ENCODE data around the gene DHX15.

DHX15 gene

DNA sequence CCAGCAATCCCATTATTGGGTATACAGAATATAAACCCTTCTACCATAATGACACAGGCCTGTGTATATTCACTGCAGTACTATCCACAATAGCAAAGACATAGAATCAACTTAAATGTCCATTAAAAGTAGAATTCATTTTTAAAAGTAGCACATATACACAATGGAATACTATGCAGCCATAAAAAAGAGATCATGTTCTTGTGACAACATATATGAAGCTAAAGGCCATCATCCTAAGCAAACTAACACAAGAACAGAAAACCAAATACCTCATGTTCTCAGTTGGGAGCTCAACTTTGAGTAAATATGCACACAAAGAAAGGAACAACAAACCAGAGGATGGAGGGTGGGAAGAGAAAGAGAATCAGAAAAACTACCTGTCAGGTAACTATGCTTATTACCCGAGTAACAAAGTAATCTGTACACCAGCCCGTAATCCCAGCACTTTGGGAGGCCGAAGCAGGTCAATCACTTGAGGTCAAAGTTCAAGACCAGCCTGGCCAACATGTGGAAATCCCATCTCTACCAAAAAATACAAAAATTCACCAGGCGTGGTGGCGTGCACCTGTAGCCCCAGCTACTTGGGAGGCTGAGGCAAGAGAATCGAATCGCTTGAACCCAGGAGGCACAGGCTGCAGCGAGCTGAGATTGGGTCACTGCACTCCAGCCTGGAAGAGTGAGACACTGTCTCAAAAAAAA lies 22.8 kb downstream of the DHX15 start:
- no peak for TF ChIP-seq NFRKB (IDR thresholded peaks at IDR 0.05)
- TF ChIP-seq LEF1 (IDR thresholded peaks at IDR 0.05; ENCODE audit: borderline replicate concordance), result no peak
- TF ChIP-seq FOXM1 (IDR thresholded peaks at IDR 0.05; ENCODE audit: borderline replicate concordance), result no peak
- TF ChIP-seq SP1 (IDR thresholded peaks at IDR 0.05), result no peak
- no peak for TF ChIP-seq FOXK2 (IDR thresholded peaks at IDR 0.05)
- no peak for TF ChIP-seq CTBP1 (IDR thresholded peaks at IDR 0.05; ENCODE audit: borderline replicate concordance)
- no peak for TF ChIP-seq FOXA1 (IDR thresholded peaks at IDR 0.05)
- TF ChIP-seq, protein P1, sequence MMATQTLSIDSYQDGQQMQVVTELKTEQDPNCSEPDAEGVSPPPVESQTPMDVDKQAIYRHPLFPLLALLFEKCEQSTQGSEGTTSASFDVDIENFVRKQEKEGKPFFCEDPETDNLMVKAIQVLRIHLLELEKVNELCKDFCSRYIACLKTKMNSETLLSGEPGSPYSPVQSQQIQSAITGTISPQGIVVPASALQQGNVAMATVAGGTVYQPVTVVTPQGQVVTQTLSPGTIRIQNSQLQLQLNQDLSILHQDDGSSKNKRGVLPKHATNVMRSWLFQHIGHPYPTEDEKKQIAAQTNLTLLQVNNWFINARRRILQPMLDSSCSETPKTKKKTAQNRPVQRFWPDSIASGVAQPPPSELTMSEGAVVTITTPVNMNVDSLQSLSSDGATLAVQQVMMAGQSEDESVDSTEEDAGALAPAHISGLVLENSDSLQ (IDR thresholded peaks at IDR 0.05), result no peak
- DNase-seq (ENCODE audit: extremely low spot score), result no peak
- ChIA-PET CTCF (no interaction called here), POLR2A (no interaction called here)

DNA sequence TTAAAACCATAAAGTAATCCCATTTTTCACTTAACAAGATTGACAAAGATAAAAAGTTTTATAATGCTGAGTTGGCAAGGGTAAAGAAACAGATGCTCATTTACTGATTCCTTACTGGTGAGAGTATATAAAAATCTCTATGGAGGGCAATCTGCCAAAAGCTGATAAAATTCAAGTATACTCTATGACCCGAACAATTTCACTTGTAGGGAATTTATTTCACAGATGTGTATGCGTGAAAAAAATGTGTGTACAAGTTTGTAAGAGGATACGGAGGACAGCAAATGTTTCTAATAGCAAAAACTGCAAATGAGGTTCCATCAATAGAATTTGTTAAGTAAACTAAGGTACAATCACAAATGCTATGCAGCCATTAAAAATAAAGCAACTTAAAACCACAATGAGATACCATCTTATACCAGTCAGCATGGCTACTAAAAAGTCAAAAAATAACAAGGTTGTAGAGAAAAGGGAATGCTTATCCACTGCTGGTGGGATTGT lies 23.4 kb downstream of the DHX15 start:
- DNase-seq (ENCODE audit: extremely low spot score), result no peak
- ChIA-PET POLR2A (no interaction called here), CTCF (no interaction called here)
- TF ChIP-seq FOXM1 (IDR thresholded peaks at IDR 0.05; ENCODE audit: borderline replicate concordance), result no peak
- no peak for TF ChIP-seq FOXK2 (IDR thresholded peaks at IDR 0.05)
- no peak for TF ChIP-seq SP1 (IDR thresholded peaks at IDR 0.05)
- TF ChIP-seq CTBP1 (IDR thresholded peaks at IDR 0.05; ENCODE audit: borderline replicate concordance), result no peak
- no peak for TF ChIP-seq BHLHE40 (IDR thresholded peaks at IDR 0.05; ENCODE audit: borderline replicate concordance)

DNA sequence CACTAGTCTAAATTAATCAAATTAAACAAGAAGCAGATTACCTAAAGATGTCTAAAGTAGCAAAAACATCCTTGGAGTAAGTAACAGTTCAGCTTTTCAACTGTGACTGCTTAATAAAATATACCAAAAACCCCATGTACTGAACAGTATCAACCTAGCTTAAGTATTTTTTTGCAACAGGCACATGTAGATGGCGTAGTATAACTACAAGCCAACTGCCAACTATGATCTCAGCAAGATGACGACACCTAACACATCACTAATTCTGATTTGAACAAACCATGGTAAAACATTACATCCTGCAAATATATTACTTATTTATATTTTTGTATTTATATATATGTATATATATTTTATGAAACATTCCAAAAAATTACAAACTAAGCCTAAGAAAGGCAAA lies 24.5 kb downstream of the DHX15 start:
- DNase-seq (ENCODE audit: extremely low spot score), result no peak
- ChIA-PET POLR2A (interaction anchor here (0.9 kb wide), 1 partner anchor 25 kb away, joined by 3 read pairs; the partner anchor contains the start of gene DHX15), CTCF (no interaction called here)
- TF ChIP-seq L3MBTL2 (conservative IDR thresholded peaks at IDR 0.05) (no peak), BHLHE40 (IDR thresholded peaks at IDR 0.05; ENCODE audit: borderline replicate concordance) (no peak), SP1 (IDR thresholded peaks at IDR 0.05) (no peak), SUZ12 (IDR thresholded peaks at IDR 0.05) (no peak)
- TF ChIP-seq, protein P1 (IDR thresholded peaks at IDR 0.05), result no peak

DNA sequence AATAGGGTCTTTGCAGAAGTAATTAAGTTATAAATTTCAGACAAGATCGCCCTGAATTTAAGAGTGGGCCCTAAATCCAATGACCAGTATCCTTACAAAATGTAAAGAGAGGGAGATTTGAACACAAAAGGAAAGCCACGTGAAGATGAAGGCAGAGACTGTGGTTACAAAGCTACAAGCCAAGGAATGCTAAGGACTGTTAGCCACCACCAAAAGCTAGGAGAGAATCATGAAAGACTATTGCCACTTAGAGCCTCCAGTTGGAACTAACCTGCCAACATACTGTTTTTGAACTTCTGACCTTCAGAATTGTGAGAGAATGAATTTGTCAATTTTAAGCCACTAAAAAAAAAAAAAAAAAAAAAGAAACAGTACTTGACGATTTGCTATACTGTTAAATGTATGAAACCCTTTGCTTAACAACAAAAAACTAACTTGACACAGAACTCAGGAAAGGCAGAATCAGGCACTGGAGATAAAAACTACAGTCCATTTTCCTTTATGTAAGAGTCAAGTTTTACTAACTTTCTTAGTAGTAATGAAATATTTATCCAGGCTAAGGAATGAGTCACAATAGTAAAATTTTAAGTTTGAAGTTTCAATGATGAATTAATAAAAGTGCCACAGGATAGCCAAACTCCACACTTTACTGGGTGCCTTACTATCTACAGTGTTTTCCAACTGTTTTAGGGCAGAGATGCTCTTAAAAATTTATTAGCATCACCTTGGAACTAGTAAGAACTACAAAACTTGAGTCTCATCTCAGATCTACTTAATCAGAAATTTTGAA lies 25.1 kb downstream of the DHX15 start:
- TF ChIP-seq ELF4 (IDR thresholded peaks at IDR 0.05) (no peak), SUZ12 (IDR thresholded peaks at IDR 0.05) (no peak), FOXK2 (IDR thresholded peaks at IDR 0.05) (no peak), L3MBTL2 (conservative IDR thresholded peaks at IDR 0.05) (no peak), SP1 (IDR thresholded peaks at IDR 0.05) (no peak), NFRKB (IDR thresholded peaks at IDR 0.05) (no peak)
- ChIA-PET CTCF (no interaction called here), POLR2A (interaction anchor here (0.9 kb wide), 1 partner anchor 25 kb away, joined by 3 read pairs; the partner anchor contains the start of gene DHX15)
- DNase-seq (ENCODE audit: extremely low spot score), result no peak

DNA sequence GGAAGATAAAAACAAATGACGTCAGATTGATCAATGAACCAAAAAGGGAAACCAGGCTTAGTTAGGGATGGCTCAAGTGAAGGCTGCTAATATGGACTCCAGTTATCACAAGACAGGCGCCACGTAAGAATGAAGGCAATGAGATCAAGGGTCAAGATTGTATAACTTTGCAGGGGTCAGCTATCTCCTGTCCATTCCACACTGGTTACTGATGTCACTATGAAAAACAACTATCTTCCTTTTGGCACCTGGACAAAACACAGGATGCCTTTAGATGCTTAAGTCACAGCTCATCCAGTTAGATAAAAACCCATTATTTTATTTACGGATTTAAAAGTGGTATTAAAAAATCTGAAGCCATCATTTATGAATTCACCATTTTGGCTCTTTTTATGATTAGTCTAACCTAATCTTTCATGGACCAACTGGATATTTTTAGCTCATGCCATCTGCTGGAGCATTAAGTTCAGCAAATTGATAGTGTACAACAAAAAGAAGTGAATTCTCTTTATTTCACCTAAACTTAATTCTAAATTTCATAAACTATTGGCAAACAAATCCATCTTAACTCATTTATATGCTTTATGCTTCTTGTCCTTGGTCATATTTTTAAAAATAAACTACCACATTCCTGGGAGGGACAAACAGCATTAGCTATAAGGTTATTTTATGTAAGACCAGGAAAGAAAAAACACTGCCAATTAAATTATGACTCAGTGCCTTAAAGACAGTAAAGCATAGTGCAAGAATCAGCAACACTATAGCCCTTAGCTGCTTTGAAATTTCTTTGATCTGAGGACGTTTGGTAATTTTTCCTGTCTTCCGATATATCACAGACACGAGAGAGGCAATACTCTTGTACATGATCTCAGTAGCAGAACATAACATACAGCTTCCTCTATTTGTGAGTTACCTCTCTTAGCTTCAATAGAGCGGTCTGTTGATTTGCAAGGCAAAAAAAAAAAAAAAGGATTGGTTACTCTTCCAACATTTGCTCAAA lies 27.0 kb downstream of the DHX15 start:
- no peak for TF ChIP-seq LEF1 (IDR thresholded peaks at IDR 0.05; ENCODE audit: borderline replicate concordance)
- TF ChIP-seq TARDBP (IDR thresholded peaks at IDR 0.05), result no peak
- no peak for TF ChIP-seq ELF4 (IDR thresholded peaks at IDR 0.05)
- no peak for TF ChIP-seq CTBP1 (IDR thresholded peaks at IDR 0.05; ENCODE audit: borderline replicate concordance)
- no peak for TF ChIP-seq L3MBTL2 (conservative IDR thresholded peaks at IDR 0.05)
- TF ChIP-seq SUZ12 (IDR thresholded peaks at IDR 0.05), result no peak
- no peak for TF ChIP-seq BHLHE40 (IDR thresholded peaks at IDR 0.05; ENCODE audit: borderline replicate concordance)
- no peak for TF ChIP-seq ZNF384 (IDR thresholded peaks at IDR 0.05)
- TF ChIP-seq FOXK2 (IDR thresholded peaks at IDR 0.05), result no peak
- TF ChIP-seq, protein P1 (IDR thresholded peaks at IDR 0.05), result no peak
- no peak for TF ChIP-seq FOXM1 (IDR thresholded peaks at IDR 0.05; ENCODE audit: borderline replicate concordance)
- TF ChIP-seq NFRKB (IDR thresholded peaks at IDR 0.05), result no peak
- CTCF ChIA-PET, result no interaction called here
- DNase-seq (ENCODE audit: extremely low spot score), result no peak
- POLR2A ChIA-PET, result interaction anchor here (1.1 kb wide), 1 partner anchor 27 kb away, joined by 4 read pairs; the partner anchor contains the start of gene DHX15
